WTC11 (cell line): ENCODE measurements around the gene RRP1. TPM values are rescaled to one million over a fixed set of nuclear protein-coding genes. Genes with fewer than 3 reads are reported as not detected.
"Not testable (repeated sequence)": the region's sequence is repeated elsewhere in the genome, so short reads cannot be mapped to it uniquely, and the experiment has no call there.

Source experiments
- ATAC-seq: fragments of 200-7000 bp; cut with Tn5 transposase; 2 replicates; pipeline ENCODE4 v1.10.0; 2021; ENCODE audit warnings: mild to moderate bottlenecking, moderate library complexity
- CTCF ChIA-PET: fragments of 300-600 bp; sonication (Branson Sonifier 250); formaldehyde crosslinking; loops from one replicate; lab custom pipeline; 2021; ENCODE audit warnings: antibody characterized with exemption; lab: Charles Lee
- POLR2A ChIA-PET: fragments of 350-600 bp; sonication (Branson Sonifier 250); formaldehyde crosslinking; loops from one replicate; lab custom pipeline; 2021; ENCODE audit warnings: antibody characterized with exemption; lab: Charles Lee
- DNase-seq: peaks from one replicate; pipeline ENCODE4 v3.0.0; 2021; ENCODE audit warnings: low spot score
- H3K27ac Mint-ChIP-seq: 2 replicates; pipeline ENCODE4 v1.8.0; 2021; ENCODE audit warnings: mixed read lengths
- H3K27me3 Mint-ChIP-seq: 2 replicates; pipeline ENCODE4 v1.8.0; 2021; ENCODE audit warnings: low read depth, mild to moderate bottlenecking, moderate library complexity, mixed read lengths
- H3K36me3 Mint-ChIP-seq: 2 replicates; pipeline ENCODE4 v1.8.0; 2021; ENCODE audit warnings: mixed read lengths
- H3K4me1 Mint-ChIP-seq: 2 replicates; pipeline ENCODE4 v1.8.0; 2022; ENCODE audit warnings: mixed read lengths
- H3K4me3 Mint-ChIP-seq: 2 replicates; pipeline ENCODE4 v1.8.0; 2021; ENCODE audit warnings: mild to moderate bottlenecking, moderate library complexity, mixed read lengths
- H3K9me3 Mint-ChIP-seq: 2 replicates; pipeline ENCODE4 v1.8.0; 2021; ENCODE audit warnings: mixed read lengths
- AR ChIP-seq: fragments of 250-450 bp; sonication (Bioruptor Pico); IDR thresholded peaks from 2 replicates; pipeline ENCODE4 v1.9.0; 2021; ENCODE audit warnings: mild to moderate bottlenecking
- CDX4 ChIP-seq: fragments of 250-450 bp; sonication (Bioruptor Pico); IDR thresholded peaks from 2 replicates; pipeline ENCODE4 v1.9.0; 2021; ENCODE audit warnings: moderate library complexity, mild to moderate bottlenecking, inconsistent platforms, borderline replicate concordance
- CREB1 ChIP-seq: sonication (generic); formaldehyde crosslinking; IDR thresholded peaks from 2 replicates; pipeline ENCODE4 v1.8.0; 2023; ENCODE audit warnings: mild to moderate bottlenecking, missing genetic modification reagents
- CREM ChIP-seq: sonication (generic); formaldehyde crosslinking; IDR thresholded peaks from 2 replicates; pipeline ENCODE4 v1.8.1; 2022; ENCODE audit warnings: mild to moderate bottlenecking, missing genetic modification reagents, moderate library complexity
- EMX1 ChIP-seq: fragments of 250-450 bp; sonication (Bioruptor Pico); IDR thresholded peaks from 2 replicates; pipeline ENCODE4 v1.8.0; 2021; ENCODE audit warnings: mild to moderate bottlenecking
- ERG ChIP-seq: fragments of 250-450 bp; sonication (Bioruptor Pico); IDR thresholded peaks from 2 replicates; pipeline ENCODE4 v1.8.0; 2021; ENCODE audit warnings: mild to moderate bottlenecking
- ESRRA ChIP-seq: sonication (generic); formaldehyde crosslinking; IDR thresholded peaks from 2 replicates; pipeline ENCODE4 v1.8.1; 2022; ENCODE audit warnings: mild to moderate bottlenecking, missing genetic modification reagents, borderline replicate concordance
- FOXK1 ChIP-seq: sonication (generic); formaldehyde crosslinking; IDR thresholded peaks from 2 replicates; pipeline ENCODE4 v1.8.0; 2022; ENCODE audit warnings: mild to moderate bottlenecking, moderate library complexity, missing genetic modification reagents
- GRHL2 ChIP-seq: fragments of 250-450 bp; sonication (Bioruptor Pico); IDR thresholded peaks from 2 replicates; pipeline ENCODE4 v1.8.0; 2022; ENCODE audit warnings: mild to moderate bottlenecking, moderate library complexity; ENCODE audit not compliant: insufficient replicate concordance, severe bottlenecking
- MAX ChIP-seq: sonication (generic); formaldehyde crosslinking; IDR thresholded peaks from 2 replicates; pipeline ENCODE4 v1.8.0; 2022; ENCODE audit warnings: mild to moderate bottlenecking, missing genetic modification reagents
- MXD4 ChIP-seq: fragments of 250-450 bp; sonication (Bioruptor Pico); IDR thresholded peaks from 2 replicates; pipeline ENCODE4 v1.8.0; 2021; ENCODE audit warnings: mild to moderate bottlenecking, moderate library complexity, borderline replicate concordance
- OVOL2 ChIP-seq: fragments of 250-450 bp; sonication (Bioruptor Pico); IDR thresholded peaks from 2 replicates; pipeline ENCODE4 v1.9.0; 2021; ENCODE audit warnings: mild to moderate bottlenecking, borderline replicate concordance
- PREB ChIP-seq: sonication (generic); formaldehyde crosslinking; IDR thresholded peaks from 2 replicates; pipeline ENCODE4 v1.8.1; 2022; ENCODE audit warnings: mild to moderate bottlenecking, missing genetic modification reagents, moderate library complexity, borderline replicate concordance
- SMAD4 ChIP-seq: sonication (generic); formaldehyde crosslinking; IDR thresholded peaks from 2 replicates; pipeline ENCODE4 v1.8.0; 2022; ENCODE audit warnings: mild to moderate bottlenecking, missing genetic modification reagents
- SP1 ChIP-seq: sonication (generic); formaldehyde crosslinking; conservative IDR thresholded peaks from 2 replicates; pipeline ENCODE4 v1.8.1; 2022; ENCODE audit warnings: missing genetic modification reagents
- STAT6 ChIP-seq: sonication (generic); formaldehyde crosslinking; conservative IDR thresholded peaks from 2 replicates; pipeline ENCODE4 v1.8.1; 2023; ENCODE audit warnings: mild to moderate bottlenecking, low read depth, missing genetic modification reagents, moderate library complexity
- TP53 ChIP-seq: sonication (generic); formaldehyde crosslinking; IDR thresholded peaks from 2 replicates; pipeline ENCODE4 v1.8.1; 2023; ENCODE audit warnings: mild to moderate bottlenecking, missing genetic modification reagents
- total RNA-seq: library from RNA; stranded (reverse); gene quantifications from 3 replicates; pipeline ENCODE4 v1.2.3, GENCODE V29; 2021

The RRP1 gene
- total RNA-seq, 1 experiment from 2014 or later: 53.0 TPM

- TF ChIP-seq ESRRA (CRISPR knock-in tag): no peak
- TF ChIP-seq ERG: no peak
- TF ChIP-seq MXD4 (CRISPR knock-in tag): no peak
- TF ChIP-seq PREB (CRISPR knock-in tag): no peak
- TF ChIP-seq MAX (CRISPR knock-in tag): no peak
- no peak for TF ChIP-seq STAT6 (CRISPR knock-in tag)
- no peak for TF ChIP-seq SP1 (CRISPR knock-in tag)
- no peak for TF ChIP-seq OVOL2 (CRISPR knock-in tag)
- no peak for TF ChIP-seq FOXK1
- TF ChIP-seq TP53 (CRISPR knock-in tag): no peak
- no peak for TF ChIP-seq CREM
- TF ChIP-seq AR: no peak
These were observed 30.4 kb downstream of the RRP1 start (continued) for GRCh38 chr21:43819511-43820405.

GRCh38 chr21:43820466-43820865 lies 31.1 kb downstream of the RRP1 start:
- Mint-ChIP-seq H3K9me3 (peaks cover 7% of the 10 kb centered on the region), H3K36me3 (peaks cover 14% of the 10 kb centered on the region; the same call in 1 of the 2 replicates), H3K4me1 (no peaks in the 10 kb centered on the region), H3K27ac (no peak overlapping the region), H3K4me3 (no peak overlapping the region), H3K27me3 (no peaks in the 10 kb centered on the region)
- TF ChIP-seq SMAD4 (no peak), PREB (CRISPR knock-in tag) (no peak), GRHL2 (no peak), EMX1 (CRISPR knock-in tag) (no peak), CDX4 (CRISPR knock-in tag) (no peak), CREB1 (CRISPR knock-in tag) (no peak), SP1 (CRISPR knock-in tag) (no peak), TP53 (CRISPR knock-in tag) (no peak)
- POLR2A ChIA-PET: no interaction called here
- CTCF ChIA-PET: interaction anchor here (1.1 kb wide), 1 partner anchor 121 kb away, joined by 3 read pairs; no protein-coding TSS in a partner anchor
- ATAC-seq (no peak), DNase-seq (no peak)

GRCh38 chr21:43822166-43822565 lies 32.8 kb downstream of the RRP1 start:
- H3K27me3 Mint-ChIP-seq, ATAC-seq, CTCF ChIA-PET, H3K9me3 Mint-ChIP-seq, DNase-seq, H3K4me3 Mint-ChIP-seq, H3K4me1 Mint-ChIP-seq, POLR2A ChIA-PET, H3K27ac Mint-ChIP-seq: not testable (repeated sequence)
- peaks cover 14% of the 10 kb centered on the region; the same call in 1 of the 2 replicates for H3K36me3 Mint-ChIP-seq

GRCh38 chr21:43822741-43823140 lies 33.4 kb downstream of the RRP1 start:
- not testable (repeated sequence) for H3K9me3 Mint-ChIP-seq, DNase-seq, H3K4me1 Mint-ChIP-seq, ATAC-seq, H3K27ac Mint-ChIP-seq, H3K4me3 Mint-ChIP-seq, H3K27me3 Mint-ChIP-seq
- POLR2A ChIA-PET: interaction anchor here (0.6 kb wide), 1 partner anchor 44 kb away, joined by 3 read pairs; no protein-coding TSS in a partner anchor
- H3K36me3 Mint-ChIP-seq: peaks cover 14% of the 10 kb centered on the region; the same call in 1 of the 2 replicates
- CTCF ChIA-PET: interaction anchor here (1.1 kb wide), 1 partner anchor 152 kb away, joined by 5 read pairs; no protein-coding TSS in a partner anchor
